Measurements from ENCODE around the gene GRIK3. TPM values are rescaled to one million over a fixed set of nuclear protein-coding genes. Genes with fewer than 3 reads are reported as not detected.

GRIK3 gene
- total and polyA plus RNA-seq, 2 donors (not counting 1 experiment from before 2014, with no cell fraction given), result not detected

DNA sequence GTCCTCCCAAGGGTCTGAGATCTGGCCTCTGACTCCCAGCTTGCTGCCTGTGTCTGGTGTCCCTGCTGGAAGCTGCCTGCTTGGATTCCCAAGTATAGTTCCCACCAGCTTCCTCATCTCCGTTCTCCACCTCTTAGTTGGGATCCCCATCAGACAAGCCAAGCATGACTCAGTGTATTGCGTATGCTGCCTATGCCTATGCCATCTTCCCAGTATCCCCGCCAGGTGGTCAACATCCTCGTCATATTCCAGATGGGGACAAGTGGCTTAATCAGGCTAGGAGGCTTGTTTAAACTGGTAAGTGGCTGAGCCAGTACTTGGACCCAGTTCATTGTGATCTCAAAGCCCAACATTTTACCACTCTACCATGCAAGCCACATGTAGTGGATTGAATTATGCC is 204.4 kb downstream of the GRIK3 start:
- H3K27ac ChIP-seq (ENCODE audit: insufficient read depth, low read length), result no peak overlapping the region
- no peak overlapping the region for H3K4me2 ChIP-seq (ENCODE audit: extremely low read depth, insufficient read depth, low read length)
- H3K79me2 ChIP-seq (ENCODE audit: control insufficient read depth, insufficient read depth, low read length), result no peaks in the 10 kb centered on the region
- H3K4me3 ChIP-seq (replicated peaks in 1 of 4; ENCODE audit: control extremely low read depth in 1 of 4, insufficient read depth in 1 of 4, low read depth in 3 of 4, low read length in 4 of 4), result no peak overlapping the region
- no peak overlapping the region for H2AFZ ChIP-seq (ENCODE audit: low read length)
- H4K20me1 ChIP-seq (ENCODE audit: control insufficient read depth, extremely low read depth, insufficient read depth, low read length), result no peaks in the 10 kb centered on the region
- no peak overlapping the region for H3K9ac ChIP-seq (ENCODE audit: insufficient read depth, low read length)
- H3K36me3 ChIP-seq (ENCODE audit: control insufficient read depth, insufficient read depth, low read length), result no peaks in the 10 kb centered on the region
- H3K9me3 ChIP-seq (ENCODE audit: control insufficient read depth, insufficient read depth, low read depth, low read length), result no peaks in the 10 kb centered on the region
- TF ChIP-seq EZH2 (IDR thresholded peaks at IDR 0.05; ENCODE audit: low read length, missing control alignments), result no peak
- TF ChIP-seq, protein P1, sequence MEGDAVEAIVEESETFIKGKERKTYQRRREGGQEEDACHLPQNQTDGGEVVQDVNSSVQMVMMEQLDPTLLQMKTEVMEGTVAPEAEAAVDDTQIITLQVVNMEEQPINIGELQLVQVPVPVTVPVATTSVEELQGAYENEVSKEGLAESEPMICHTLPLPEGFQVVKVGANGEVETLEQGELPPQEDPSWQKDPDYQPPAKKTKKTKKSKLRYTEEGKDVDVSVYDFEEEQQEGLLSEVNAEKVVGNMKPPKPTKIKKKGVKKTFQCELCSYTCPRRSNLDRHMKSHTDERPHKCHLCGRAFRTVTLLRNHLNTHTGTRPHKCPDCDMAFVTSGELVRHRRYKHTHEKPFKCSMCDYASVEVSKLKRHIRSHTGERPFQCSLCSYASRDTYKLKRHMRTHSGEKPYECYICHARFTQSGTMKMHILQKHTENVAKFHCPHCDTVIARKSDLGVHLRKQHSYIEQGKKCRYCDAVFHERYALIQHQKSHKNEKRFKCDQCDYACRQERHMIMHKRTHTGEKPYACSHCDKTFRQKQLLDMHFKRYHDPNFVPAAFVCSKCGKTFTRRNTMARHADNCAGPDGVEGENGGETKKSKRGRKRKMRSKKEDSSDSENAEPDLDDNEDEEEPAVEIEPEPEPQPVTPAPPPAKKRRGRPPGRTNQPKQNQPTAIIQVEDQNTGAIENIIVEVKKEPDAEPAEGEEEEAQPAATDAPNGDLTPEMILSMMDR (conservative IDR thresholded peaks at IDR 0.05 in 1 of 2, IDR thresholded peaks at IDR 0.05 in 1 of 2; ENCODE audit: low read depth in 1 of 2, low read length in 2 of 2), result no peak
- H3K4me1 ChIP-seq (ENCODE audit: control insufficient read depth, extremely low read depth, insufficient read depth, low read length), result no peaks in the 10 kb centered on the region
- DNase-seq (ENCODE audit: low read depth in 2 of 2), result no peak
- H3K27me3 ChIP-seq (ENCODE audit: control insufficient read depth, insufficient read depth, low read length), result no peaks in the 10 kb centered on the region

DNA sequence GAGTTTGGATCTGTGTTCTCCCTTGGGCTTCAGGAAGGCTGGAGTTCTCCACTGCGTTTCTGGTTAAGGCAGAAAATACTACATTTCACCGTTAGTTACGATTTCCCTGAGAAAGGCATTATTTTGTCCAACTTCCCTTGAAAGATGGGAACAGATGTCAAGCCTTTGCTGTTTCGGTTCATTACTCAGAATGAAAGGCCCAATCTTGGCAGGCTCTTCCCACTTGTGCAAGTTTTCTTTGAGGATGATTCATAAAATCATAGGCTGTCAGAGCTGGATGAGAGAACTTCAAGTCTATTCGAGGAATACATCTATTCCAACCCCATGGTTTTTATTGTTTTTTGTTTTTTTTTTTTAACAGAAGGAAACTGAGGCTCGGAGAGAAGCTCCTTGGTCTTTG is 205.2 kb downstream of the GRIK3 start:
- H3K27me3 ChIP-seq (ENCODE audit: control insufficient read depth, insufficient read depth, low read length), result no peaks in the 10 kb centered on the region
- no peaks in the 10 kb centered on the region for H4K20me1 ChIP-seq (ENCODE audit: control insufficient read depth, extremely low read depth, insufficient read depth, low read length)
- TF ChIP-seq, protein P1 (conservative IDR thresholded peaks at IDR 0.05 in 1 of 2, IDR thresholded peaks at IDR 0.05 in 1 of 2; ENCODE audit: low read depth in 1 of 2, low read length in 2 of 2), result no peak
- TF ChIP-seq EZH2 (IDR thresholded peaks at IDR 0.05; ENCODE audit: low read length, missing control alignments), result no peak

DNA sequence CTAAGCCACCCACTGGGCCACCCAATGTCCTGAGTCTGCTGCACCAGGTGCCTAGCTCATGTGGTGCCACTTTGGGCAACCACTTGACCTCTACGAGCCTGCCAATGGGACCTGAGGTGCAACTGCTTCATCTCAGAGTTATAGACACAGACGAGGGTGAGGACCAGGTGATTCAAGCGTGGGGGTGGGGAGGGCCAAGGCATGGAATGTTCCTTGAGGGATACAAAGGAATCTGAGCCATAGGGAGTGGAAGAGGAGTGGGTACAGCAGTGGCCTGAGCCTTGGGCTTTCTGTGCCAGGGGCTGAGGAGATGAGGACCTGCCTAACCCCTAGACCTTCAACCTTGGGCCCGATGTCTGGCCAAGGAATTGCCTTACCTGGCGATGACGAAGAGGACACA is 209.1 kb downstream of the GRIK3 start:
- no peaks in the 10 kb centered on the region for H3K79me2 ChIP-seq (ENCODE audit: control insufficient read depth, insufficient read depth, low read length)
- no peak for TF ChIP-seq EZH2 (IDR thresholded peaks at IDR 0.05; ENCODE audit: low read length, missing control alignments)
- TF ChIP-seq, protein P1 (conservative IDR thresholded peaks at IDR 0.05 in 1 of 2, IDR thresholded peaks at IDR 0.05 in 1 of 2; ENCODE audit: low read depth in 1 of 2, low read length in 2 of 2), result no peak
- no peak overlapping the region for H2AFZ ChIP-seq (ENCODE audit: low read length)
- H3K4me3 ChIP-seq (replicated peaks in 1 of 4; ENCODE audit: control extremely low read depth in 1 of 4, insufficient read depth in 1 of 4, low read depth in 3 of 4, low read length in 4 of 4), result no peak overlapping the region
- H4K20me1 ChIP-seq (ENCODE audit: control insufficient read depth, extremely low read depth, insufficient read depth, low read length), result no peaks in the 10 kb centered on the region
- H3K9me3 ChIP-seq (ENCODE audit: control insufficient read depth, insufficient read depth, low read depth, low read length), result no peaks in the 10 kb centered on the region
- no peaks in the 10 kb centered on the region for H3K27me3 ChIP-seq (ENCODE audit: control insufficient read depth, insufficient read depth, low read length)
- H3K36me3 ChIP-seq (ENCODE audit: control insufficient read depth, insufficient read depth, low read length), result no peaks in the 10 kb centered on the region
- H3K4me2 ChIP-seq (ENCODE audit: extremely low read depth, insufficient read depth, low read length), result no peak overlapping the region
- H3K27ac ChIP-seq (ENCODE audit: insufficient read depth, low read length), result no peak overlapping the region
- H3K4me1 ChIP-seq (ENCODE audit: control insufficient read depth, extremely low read depth, insufficient read depth, low read length), result no peaks in the 10 kb centered on the region
- no peak for DNase-seq (ENCODE audit: low read depth in 2 of 2)
- H3K9ac ChIP-seq (ENCODE audit: insufficient read depth, low read length), result no peak overlapping the region

More for the DNA sequence above, 205.2 kb downstream of the GRIK3 start:
- no peak overlapping the region for H3K4me3 ChIP-seq (replicated peaks in 1 of 4; ENCODE audit: control extremely low read depth in 1 of 4, insufficient read depth in 1 of 4, low read depth in 3 of 4, low read length in 4 of 4)
- H3K9ac ChIP-seq (ENCODE audit: insufficient read depth, low read length), result no peak overlapping the region
- no peak for DNase-seq (ENCODE audit: low read depth in 2 of 2)
- H3K27ac ChIP-seq (ENCODE audit: insufficient read depth, low read length), result no peak overlapping the region
- no peaks in the 10 kb centered on the region for H3K36me3 ChIP-seq (ENCODE audit: control insufficient read depth, insufficient read depth, low read length)
- H3K4me2 ChIP-seq (ENCODE audit: extremely low read depth, insufficient read depth, low read length), result no peak overlapping the region
- H3K4me1 ChIP-seq (ENCODE audit: control insufficient read depth, extremely low read depth, insufficient read depth, low read length), result no peaks in the 10 kb centered on the region
- no peaks in the 10 kb centered on the region for H3K9me3 ChIP-seq (ENCODE audit: control insufficient read depth, insufficient read depth, low read depth, low read length)
- no peak overlapping the region for H2AFZ ChIP-seq (ENCODE audit: low read length)
- no peaks in the 10 kb centered on the region for H3K79me2 ChIP-seq (ENCODE audit: control insufficient read depth, insufficient read depth, low read length)

Measured in fibroblast of lung (primary cell).